ENCODE measurements around the gene CCDC12.

Gene CCDC12

DNA sequence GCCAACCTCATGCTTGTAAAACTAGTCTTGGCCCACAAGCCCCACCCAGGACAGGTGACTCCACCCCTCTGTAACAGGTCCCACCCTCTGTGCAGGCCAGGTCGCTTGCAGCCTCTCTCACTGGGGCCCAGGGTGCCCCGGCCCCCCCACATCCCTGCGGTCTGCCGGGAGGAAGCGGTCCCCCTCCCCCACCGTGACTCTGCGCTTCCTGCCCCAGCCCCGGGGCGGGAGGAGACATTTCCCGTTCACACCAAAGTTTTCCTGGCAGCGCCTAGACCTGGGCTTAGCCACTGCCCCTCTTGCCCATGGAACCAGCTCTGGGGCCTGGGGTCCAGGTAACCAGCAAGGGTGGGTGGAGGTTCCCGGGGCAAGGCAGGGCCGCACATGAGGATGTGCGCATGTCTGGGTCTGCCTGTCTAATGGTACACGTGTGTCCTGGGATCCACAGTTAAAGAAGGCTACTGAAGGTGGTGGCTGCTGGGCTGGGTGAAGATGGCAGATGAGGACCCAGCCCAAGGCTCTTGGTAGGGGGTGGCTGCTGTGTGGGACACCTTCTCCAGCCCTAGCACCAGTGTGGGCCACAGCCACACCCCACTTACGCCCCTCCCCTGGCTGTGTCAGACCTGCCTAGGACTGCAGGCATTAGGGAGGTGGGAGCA lies 11.3 kb upstream of the CCDC12 start:
- Histone ChIP-seq H3K27ac (peak overlapping the region; percentile 98), H3K4me3 (ENCODE audit: low read depth in 1 of 2, low read length in 1 of 2) (peak overlapping the region; percentile 86 to 95), H3K36me3 (peaks cover 47% of the 10 kb centered on the region), H3K27me3 (no peaks in the 10 kb centered on the region), H3K4me1 (ENCODE audit: control insufficient read depth in 1 of 2, insufficient read depth in 1 of 2, low read depth in 1 of 2, low read length in 1 of 2) (peaks cover 96 to 98% of the 10 kb centered on the region in 2 experiments), H3K9me3 (no peaks in the 10 kb centered on the region)
- TF ChIP-seq, protein P1, sequence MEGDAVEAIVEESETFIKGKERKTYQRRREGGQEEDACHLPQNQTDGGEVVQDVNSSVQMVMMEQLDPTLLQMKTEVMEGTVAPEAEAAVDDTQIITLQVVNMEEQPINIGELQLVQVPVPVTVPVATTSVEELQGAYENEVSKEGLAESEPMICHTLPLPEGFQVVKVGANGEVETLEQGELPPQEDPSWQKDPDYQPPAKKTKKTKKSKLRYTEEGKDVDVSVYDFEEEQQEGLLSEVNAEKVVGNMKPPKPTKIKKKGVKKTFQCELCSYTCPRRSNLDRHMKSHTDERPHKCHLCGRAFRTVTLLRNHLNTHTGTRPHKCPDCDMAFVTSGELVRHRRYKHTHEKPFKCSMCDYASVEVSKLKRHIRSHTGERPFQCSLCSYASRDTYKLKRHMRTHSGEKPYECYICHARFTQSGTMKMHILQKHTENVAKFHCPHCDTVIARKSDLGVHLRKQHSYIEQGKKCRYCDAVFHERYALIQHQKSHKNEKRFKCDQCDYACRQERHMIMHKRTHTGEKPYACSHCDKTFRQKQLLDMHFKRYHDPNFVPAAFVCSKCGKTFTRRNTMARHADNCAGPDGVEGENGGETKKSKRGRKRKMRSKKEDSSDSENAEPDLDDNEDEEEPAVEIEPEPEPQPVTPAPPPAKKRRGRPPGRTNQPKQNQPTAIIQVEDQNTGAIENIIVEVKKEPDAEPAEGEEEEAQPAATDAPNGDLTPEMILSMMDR (IDR thresholded peaks at IDR 0.05): peak; percentile 44

DNA sequence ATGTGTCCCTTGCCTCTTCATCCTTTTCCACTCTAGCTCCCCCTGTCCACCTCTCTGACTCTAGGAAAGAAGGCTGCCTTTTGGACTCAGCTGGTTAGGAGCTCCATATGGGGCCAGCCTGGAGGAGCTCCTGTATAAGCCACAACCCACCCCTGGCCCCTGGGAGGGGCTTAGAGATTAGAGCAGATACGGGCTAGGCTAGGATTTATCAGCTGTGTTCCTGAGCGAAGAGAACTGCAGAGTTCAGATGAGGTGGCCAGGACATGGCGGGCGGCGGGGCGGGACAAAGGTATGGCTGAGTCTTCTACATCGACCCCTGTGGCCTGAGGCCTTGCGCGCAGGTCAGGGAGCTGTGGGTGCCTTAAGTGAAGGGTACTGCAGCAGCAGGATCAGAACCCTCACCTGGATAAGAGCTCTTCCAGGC lies 10.8 kb upstream of the CCDC12 start:
- H3K27me3 ChIP-seq: no peaks in the 10 kb centered on the region
- peaks cover 96 to 98% of the 10 kb centered on the region in 2 experiments for H3K4me1 ChIP-seq (ENCODE audit: control insufficient read depth in 1 of 2, insufficient read depth in 1 of 2, low read depth in 1 of 2, low read length in 1 of 2)
- peak overlapping the region; percentile 86 to 95 for H3K4me3 ChIP-seq (ENCODE audit: low read depth in 1 of 2, low read length in 1 of 2)
- H3K27ac ChIP-seq: peak overlapping the region; percentile 98
- no peaks in the 10 kb centered on the region for H3K9me3 ChIP-seq
- TF ChIP-seq, protein P1 (IDR thresholded peaks at IDR 0.05): no peak
- peaks cover 41% of the 10 kb centered on the region for H3K36me3 ChIP-seq

DNA sequence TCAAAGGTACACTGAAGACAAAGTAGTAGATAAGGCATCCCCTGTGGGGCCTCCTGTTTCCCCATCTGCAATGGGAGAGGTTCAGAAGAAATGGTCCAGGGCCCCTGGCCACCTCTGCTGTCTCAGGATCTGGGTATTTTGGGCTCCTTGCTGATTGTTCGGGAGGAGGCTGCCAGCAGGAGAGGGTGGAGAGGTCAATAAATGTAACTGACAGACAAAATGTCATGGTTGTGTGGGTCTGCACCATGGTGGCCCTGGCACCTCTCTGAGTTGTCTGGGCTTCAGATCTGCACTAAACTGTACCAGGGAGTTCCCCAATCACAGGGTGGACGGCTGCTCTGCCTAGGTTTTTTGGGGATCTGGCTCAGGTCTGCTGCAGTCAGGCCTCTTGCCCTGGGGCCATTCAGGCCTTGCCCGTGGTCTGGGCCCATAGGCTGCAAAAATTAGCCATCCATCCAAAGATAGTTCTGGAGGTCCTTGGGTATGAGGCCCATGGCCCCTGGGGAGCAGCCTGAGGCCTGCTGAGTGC lies 10.3 kb upstream of the CCDC12 start:
- Histone ChIP-seq H3K27me3 (no peaks in the 10 kb centered on the region), H3K9me3 (no peaks in the 10 kb centered on the region), H3K4me1 (ENCODE audit: control insufficient read depth in 1 of 2, insufficient read depth in 1 of 2, low read depth in 1 of 2, low read length in 1 of 2) (peaks cover 96 to 98% of the 10 kb centered on the region in 2 experiments), H3K27ac (peak overlapping the region; percentile 98), H3K36me3 (peaks cover 36% of the 10 kb centered on the region), H3K4me3 (ENCODE audit: low read depth in 1 of 2, low read length in 1 of 2) (peak overlapping the region; percentile 86 to 95)
- TF ChIP-seq, protein P1 (IDR thresholded peaks at IDR 0.05): no peak

DNA sequence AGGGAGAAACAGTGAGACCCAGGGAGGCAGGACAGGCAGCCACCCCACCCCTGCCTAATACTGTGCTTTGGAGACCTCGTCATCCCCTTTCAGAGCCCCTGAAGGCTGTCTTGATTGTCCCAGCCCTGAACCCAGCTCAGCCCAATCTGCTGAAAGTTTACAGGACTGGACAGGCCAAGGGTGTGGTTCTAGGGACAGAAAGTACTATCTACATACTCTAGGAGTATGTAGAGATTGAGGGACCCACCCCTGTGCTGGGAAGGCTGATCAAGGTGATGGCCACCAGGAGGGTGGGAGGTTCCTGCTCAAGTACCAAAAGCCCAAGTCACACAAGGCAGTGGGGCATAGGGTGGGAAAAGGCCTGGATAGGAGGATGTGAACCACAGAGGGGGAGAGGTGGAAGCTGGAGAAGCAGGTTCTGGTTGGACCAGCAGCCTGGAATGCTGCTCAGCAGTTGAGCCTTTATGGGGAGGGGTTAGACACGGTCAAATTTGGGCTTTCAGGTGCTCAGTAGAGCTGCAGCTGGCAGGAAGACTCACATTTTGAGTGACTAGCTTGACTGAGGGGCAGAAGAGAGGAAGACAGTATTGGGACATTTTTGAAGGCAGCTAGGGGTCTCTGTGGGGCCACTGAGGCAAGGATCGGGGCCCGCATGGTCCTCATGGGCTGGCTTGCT lies 9.6 kb upstream of the CCDC12 start:
- H3K4me1 ChIP-seq (ENCODE audit: control insufficient read depth in 1 of 2, insufficient read depth in 1 of 2, low read depth in 1 of 2, low read length in 1 of 2): peaks cover 96 to 98% of the 10 kb centered on the region in 2 experiments
- H3K27ac ChIP-seq: peak overlapping the region; percentile 98
- no peaks in the 10 kb centered on the region for H3K9me3 ChIP-seq
- TF ChIP-seq, protein P1 (IDR thresholded peaks at IDR 0.05): no peak
- peaks cover 30% of the 10 kb centered on the region for H3K36me3 ChIP-seq
- H3K27me3 ChIP-seq: no peaks in the 10 kb centered on the region
- H3K4me3 ChIP-seq (ENCODE audit: low read depth in 1 of 2, low read length in 1 of 2): peak overlapping the region; percentile 86 to 95

DNA sequence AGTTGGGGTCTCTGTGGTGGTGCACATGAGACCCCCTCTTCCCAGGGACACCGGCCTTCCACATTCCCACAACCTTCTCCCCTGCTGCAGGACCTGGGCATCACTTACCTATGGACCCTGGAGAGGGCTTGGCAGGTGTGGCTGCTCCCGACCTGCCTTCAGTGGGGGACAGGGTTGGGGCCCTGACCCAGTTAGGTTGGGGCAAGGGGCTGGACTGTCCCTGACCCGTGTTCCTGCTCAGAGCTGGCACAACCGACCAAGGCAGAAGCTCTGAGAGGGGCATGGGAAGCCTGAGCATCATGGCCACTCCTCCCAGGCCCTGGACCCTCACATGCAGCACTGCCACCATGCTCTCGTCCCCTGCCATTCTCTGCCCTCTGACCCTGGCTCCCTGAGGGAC lies 9.0 kb upstream of the CCDC12 start:
- H3K4me1 ChIP-seq (ENCODE audit: control insufficient read depth in 1 of 2, insufficient read depth in 1 of 2, low read depth in 1 of 2, low read length in 1 of 2): peaks cover 96 to 98% of the 10 kb centered on the region in 2 experiments
- TF ChIP-seq, protein P1 (IDR thresholded peaks at IDR 0.05): no peak
- H3K9me3 ChIP-seq: no peaks in the 10 kb centered on the region
- H3K27me3 ChIP-seq: no peaks in the 10 kb centered on the region
- peaks cover 24% of the 10 kb centered on the region for H3K36me3 ChIP-seq
- peak overlapping the region; percentile 98 for H3K27ac ChIP-seq
- H3K4me3 ChIP-seq (ENCODE audit: low read depth in 1 of 2, low read length in 1 of 2): peak overlapping the region in 1 of 2 experiments; percentile 86
